H9 (cell line): ENCODE data around the gene PCBP1. TPM values are rescaled to one million over a fixed set of nuclear protein-coding genes. Genes with fewer than 3 reads are reported as not detected.
A peak's percentile ranks its signal among the peaks of the same experiment; 100 is the strongest.

Experiments
- DNase-seq: peaks from one replicate; pipeline ENCODE4 v3.0.0-alpha.2; 2017
- H2AFZ ChIP-seq: one replicate; pipeline ENCODE4 v1.6.1; 2013; ENCODE audit warnings: mild to moderate bottlenecking, low read length, control low read depth, moderate library complexity
- H2AK5ac ChIP-seq: 2 replicates; pipeline ENCODE4 v1.6.1; 2013; ENCODE audit warnings: low read length, control low read depth, mixed read lengths; ENCODE audit not compliant: insufficient read length
- H2BK120ac ChIP-seq: one replicate; pipeline ENCODE4 v1.6.1; 2013; ENCODE audit warnings: low read depth, mild to moderate bottlenecking, low read length, control low read depth, inconsistent platforms; ENCODE audit not compliant: poor library complexity, severe bottlenecking
- H2BK12ac ChIP-seq: 2 replicates; pipeline ENCODE4 v1.6.1; 2013; ENCODE audit warnings: low read length, control low read depth, mixed read lengths, low read depth; ENCODE audit not compliant: insufficient read length
- H2BK15ac ChIP-seq: 2 replicates; pipeline ENCODE4 v1.6.1; 2013; ENCODE audit warnings: low read depth, low read length, control low read depth
- H2BK20ac ChIP-seq: one replicate; pipeline ENCODE4 v1.6.1; 2013; ENCODE audit warnings: low read depth, mild to moderate bottlenecking, low read length, control low read depth, inconsistent platforms; ENCODE audit not compliant: poor library complexity, severe bottlenecking
- H2BK5ac ChIP-seq: 2 replicates; pipeline ENCODE4 v1.6.1; 2013; ENCODE audit warnings: low read length, control low read depth, mixed read lengths; ENCODE audit not compliant: insufficient read length
- H3K14ac ChIP-seq: 2 replicates; pipeline ENCODE4 v1.6.1; 2013; ENCODE audit warnings: low read length, control low read depth; ENCODE audit not compliant: insufficient read depth
- H3K18ac ChIP-seq: 2 replicates; pipeline ENCODE4 v1.6.1; 2013; ENCODE audit warnings: low read depth, mild to moderate bottlenecking, mixed read lengths, low read length, control low read depth; ENCODE audit not compliant: insufficient read length
- H3K23ac ChIP-seq: 2 replicates; pipeline ENCODE4 v1.6.1; 2013; ENCODE audit warnings: low read length, control low read depth, mixed read lengths, low read depth; ENCODE audit not compliant: insufficient read length
- H3K23me2 ChIP-seq: 2 replicates; pipeline ENCODE4 v1.6.1; 2013; ENCODE audit warnings: low read depth, mild to moderate bottlenecking, mixed read lengths, low read length, control low read depth; ENCODE audit not compliant: insufficient read length, poor library complexity, severe bottlenecking
- H3K27ac ChIP-seq: 2 replicates; pipeline ENCODE4 v1.5.1; 2013; ENCODE audit warnings: low read length, control low read depth, mixed read lengths, low read depth; ENCODE audit not compliant: insufficient read length
- H3K27me3 ChIP-seq: 2 replicates; pipeline ENCODE4 v1.6.1; 2013; ENCODE audit warnings: low read length, control low read depth, inconsistent platforms; ENCODE audit not compliant: insufficient read depth
- H3K4ac ChIP-seq: 2 replicates; pipeline ENCODE4 v1.6.1; 2013; ENCODE audit warnings: low read depth, mild to moderate bottlenecking, control low read depth, inconsistent platforms, low read length, moderate library complexity
- H3K4me1 ChIP-seq: 2 replicates; pipeline ENCODE4 v1.6.1; 2013; ENCODE audit warnings: low read length, control low read depth, inconsistent platforms; ENCODE audit not compliant: insufficient read depth
- H3K4me2 ChIP-seq: 2 replicates; pipeline ENCODE4 v1.6.1; 2013; ENCODE audit warnings: low read length, control low read depth, mixed read lengths; ENCODE audit not compliant: insufficient read length, insufficient read depth
- H3K56ac ChIP-seq: 2 replicates; pipeline ENCODE4 v1.6.1; 2013; ENCODE audit warnings: low read depth, mild to moderate bottlenecking, mixed read lengths, low read length, control low read depth; ENCODE audit not compliant: insufficient read length
- H3K79me1 ChIP-seq: 2 replicates; pipeline ENCODE4 v1.6.1; 2013; ENCODE audit warnings: low read depth, mild to moderate bottlenecking, moderate library complexity, low read length, control low read depth, inconsistent platforms; ENCODE audit not compliant: insufficient read depth, poor library complexity, severe bottlenecking
- H3K79me2 ChIP-seq: 2 replicates; pipeline ENCODE4 v1.6.1; 2013; ENCODE audit warnings: low read length, control low read depth, inconsistent platforms; ENCODE audit not compliant: insufficient read depth
- H3K9ac ChIP-seq: 2 replicates; pipeline ENCODE4 v1.6.1; 2013; ENCODE audit warnings: low read length, control low read depth, mixed read lengths; ENCODE audit not compliant: insufficient read length; ENCODE audit errors: extremely low read depth
- H3K9me3 ChIP-seq: one replicate; pipeline ENCODE4 v1.6.1; 2013; ENCODE audit warnings: low read depth, low read length, inconsistent platforms; ENCODE audit not compliant: control insufficient read depth
- H3T11ph ChIP-seq: one replicate; pipeline ENCODE4 v1.6.1; 2013; ENCODE audit warnings: mild to moderate bottlenecking, low read length, control low read depth, inconsistent platforms
- H4K20me1 ChIP-seq: one replicate; pipeline ENCODE4 v1.6.1; 2013; ENCODE audit not compliant: control insufficient read depth, insufficient read length, insufficient read depth
- H4K5ac ChIP-seq: 2 replicates; pipeline ENCODE4 v1.6.1; 2013; ENCODE audit warnings: low read depth, mild to moderate bottlenecking, mixed read lengths, low read length, control low read depth; ENCODE audit not compliant: insufficient read length
- H4K8ac ChIP-seq: replicated peaks from 2 replicates; pipeline ENCODE4 v1.6.1; 2013; ENCODE audit warnings: low read length, control low read depth, mixed read lengths, low read depth; ENCODE audit not compliant: insufficient read length
- H4K91ac ChIP-seq: 2 replicates; pipeline ENCODE4 v1.6.1; 2013; ENCODE audit warnings: low read depth, mild to moderate bottlenecking, moderate library complexity, mixed read lengths, low read length, control low read depth; ENCODE audit not compliant: insufficient read length
- H3K27ac Mint-ChIP-seq, 3 experiments: 2 replicates in 2 of 3; 3 replicates in 1 of 3; pipeline ENCODE4 v1.8.0; 2020 to 2021; ENCODE audit warnings: mixed read lengths in 3 of 3, mild to moderate bottlenecking in 1 of 3, moderate library complexity in 1 of 3
- H3K27me3 Mint-ChIP-seq: 2 replicates; pipeline ENCODE4 v1.8.0; 2021; ENCODE audit warnings: low read depth, mild to moderate bottlenecking, moderate library complexity, mixed read lengths
- H3K36me3 Mint-ChIP-seq, 3 experiments: 2 replicates in 2 of 3; 3 replicates in 1 of 3; pipeline ENCODE4 v1.8.0; 2020 to 2021; ENCODE audit warnings: low read depth in 3 of 3, mixed read lengths in 3 of 3; ENCODE audit not compliant: insufficient read depth in 1 of 3
- H3K4me1 Mint-ChIP-seq, 2 experiments: 2 replicates each; pipeline ENCODE4 v1.8.0; 2020; ENCODE audit warnings: mixed read lengths in 2 of 2
- H3K4me3 Mint-ChIP-seq, 2 experiments: 2 replicates in 1 of 2; 3 replicates in 1 of 2; pipeline ENCODE4 v1.8.0; 2020 to 2021; ENCODE audit warnings: mild to moderate bottlenecking in 2 of 2, mixed read lengths in 2 of 2, moderate library complexity in 1 of 2
- H3K9me3 Mint-ChIP-seq, 2 experiments: 2 replicates in 1 of 2; 3 replicates in 1 of 2; pipeline ENCODE4 v1.8.0; 2020; ENCODE audit warnings: mild to moderate bottlenecking in 2 of 2, mixed read lengths in 2 of 2, moderate library complexity in 1 of 2
- CTCF ChIP-seq: fragments of 200-600 bp; sonication (generic); conservative IDR thresholded peaks from 3 replicates; pipeline ENCODE4 v1.8.0; 2021; ENCODE audit warnings: antibody characterized with exemption, mild to moderate bottlenecking
- WGBS: extraction: QIAGEN DNeasy Blood & Tissue Kit; methylation state at CpG from one replicate; pipeline ENCODE4 v1.1.7; 2013; ENCODE audit warnings: missing lambda C conversion rate, low lambda C conversion rate, mixed read lengths; ENCODE audit not compliant: insufficient read length; ENCODE audit errors: extremely low coverage; 5-methylcytosine and 5-hydroxymethylcytosine counted together
- total RNA-seq: library from RNA; stranded (reverse); gene quantifications from 2 replicates; pipeline ENCODE4 v1.2.1, GENCODE V29; 2021

PCBP1 gene
- total RNA-seq, 1 experiment from 2014 or later, result 457 TPM

GRCh38 chr2:70094171-70094977 lies 7.1 kb downstream of the PCBP1 start:
- no peaks in the 10 kb centered on the region for H3K79me1 ChIP-seq
- Mint-ChIP-seq H3K36me3 (peaks cover 0 to 2% (median 2%) of the 10 kb centered on the region in 3 experiments; a peak in 3 of 7 replicates), H3K4me3 (no peak overlapping the region; a peak in 1 of 5 replicates), H3K9me3 (no peaks in the 10 kb centered on the region; a peak in 1 of 5 replicates), H3K27me3 (no peaks in the 10 kb centered on the region), H3K27ac (peak overlapping the region; percentile 16 to 67 (median 57); a peak in 5 of 7 replicates), H3K4me1 (peaks cover 12 to 16% of the 10 kb centered on the region in 2 experiments)
- no peak overlapping the region for H2AK5ac ChIP-seq
- no peak overlapping the region for H3K9ac ChIP-seq
- no peak for TF ChIP-seq CTCF
- H3K14ac ChIP-seq, result no peak overlapping the region
- no peak overlapping the region for H4K8ac ChIP-seq
- WGBS, result no CpG with 5 or more reads among the region's 5 CpGs
- H3K4me1 ChIP-seq, result no peaks in the 10 kb centered on the region
- peaks cover under 1% of the 10 kb centered on the region for H3K23me2 ChIP-seq
- no peaks in the 10 kb centered on the region for H3K27me3 ChIP-seq
- H2BK20ac ChIP-seq, result no peak overlapping the region
- no peak overlapping the region for H3K56ac ChIP-seq
- no peak overlapping the region for H2AFZ ChIP-seq
- H2BK5ac ChIP-seq, result no peak overlapping the region
- H3T11ph ChIP-seq, result no peak overlapping the region
- H3K18ac ChIP-seq, result no peak overlapping the region
- no peak overlapping the region for H2BK120ac ChIP-seq
- no peaks in the 10 kb centered on the region for H4K20me1 ChIP-seq
- DNase-seq, result no peak
- H4K5ac ChIP-seq, result no peak overlapping the region
- H4K91ac ChIP-seq, result no peak overlapping the region
- H3K4ac ChIP-seq, result no peak overlapping the region
- no peak overlapping the region for H3K23ac ChIP-seq
- H3K27ac ChIP-seq, result no peak overlapping the region
- H3K9me3 ChIP-seq, result no peaks in the 10 kb centered on the region
- H2BK12ac ChIP-seq, result no peak overlapping the region
- no peak overlapping the region for H2BK15ac ChIP-seq
- no peak overlapping the region for H3K4me2 ChIP-seq
- H3K79me2 ChIP-seq, result no peaks in the 10 kb centered on the region
